ENCODE results near the gene PHLDB1. TPM values are rescaled to one million over a fixed set of nuclear protein-coding genes. Genes with fewer than 3 reads are reported as not detected.

Gene PHLDB1
- polyA plus RNA-seq, 1 donor (not counting 4 experiments of a cell fraction or from before 2014, with no cell fraction given), result 35.0 TPM

GRCh38 chr11:118663381-118663780 lies 56.0 kb downstream of the PHLDB1 start:
- no peak for FAIRE-seq

GRCh38 chr11:118663902-118664301 lies 56.5 kb downstream of the PHLDB1 start:
- TF ChIP-seq EZH2 (IDR thresholded peaks at IDR 0.05; ENCODE audit: low read length) (no peak), CTCF (optimal IDR thresholded peaks at IDR 0.05 in 1 of 3, IDR thresholded peaks at IDR 0.05 in 1 of 3, conservative IDR thresholded peaks at IDR 0.05 in 1 of 3; ENCODE audit: extremely low read depth in 1 of 3, insufficient read depth in 2 of 3, low read length in 3 of 3) (no peak)
- H3K4me1 ChIP-seq (ENCODE audit: control insufficient read depth, extremely low read depth, insufficient read depth, low read length), result peaks cover 2% of the 10 kb centered on the region
- H2AFZ ChIP-seq (ENCODE audit: control insufficient read depth, low read length), result no peak overlapping the region
- H3K4me2 ChIP-seq (ENCODE audit: control insufficient read depth, extremely low read depth, insufficient read depth, low read depth, low read length), result no peak overlapping the region
- H3K27ac ChIP-seq (ENCODE audit: control insufficient read depth, insufficient read depth, low read length), result no peak overlapping the region
- no peak overlapping the region for H3K9ac ChIP-seq (ENCODE audit: control insufficient read depth, extremely low read depth, insufficient read depth, low read length)
- H3K79me2 ChIP-seq (ENCODE audit: control insufficient read depth, insufficient read depth, low read length), result no peaks in the 10 kb centered on the region
- FAIRE-seq, result no peak
- no peaks in the 10 kb centered on the region for H3K9me3 ChIP-seq (ENCODE audit: control insufficient read depth, low read depth, low read length)
- no peak for DNase-seq (ENCODE audit: low read depth, low spot score)
- no peaks in the 10 kb centered on the region for H3K9me1 ChIP-seq (ENCODE audit: control insufficient read depth, extremely low read depth, insufficient read depth, low read length)
- no peaks in the 10 kb centered on the region for H3K36me3 ChIP-seq (ENCODE audit: control insufficient read depth in 2 of 2, extremely low read depth in 1 of 2, insufficient read depth in 2 of 2, low read length in 2 of 2)
- H3K27me3 ChIP-seq (ENCODE audit: control insufficient read depth, extremely low read depth, insufficient read depth, low read length), result no peaks in the 10 kb centered on the region
- dilution Hi-C loops (cut with MboI; ENCODE audit: extremely low pct_ligation_motif_present, low sequenced_read_pairs), result no loop called here
- no peak overlapping the region for H3K4me3 ChIP-seq (ENCODE audit: control insufficient read depth in 2 of 3, extremely low read depth in 1 of 3, insufficient read depth in 2 of 3, low read depth in 1 of 3, low read length in 3 of 3)
- H4K20me1 ChIP-seq (ENCODE audit: control insufficient read depth, extremely low read depth, insufficient read depth, low read length), result peaks cover 4% of the 10 kb centered on the region

More at GRCh38 chr11:118663381-118663780, 56.0 kb downstream of the PHLDB1 start:
- dilution Hi-C loops (cut with MboI; ENCODE audit: extremely low pct_ligation_motif_present, low sequenced_read_pairs), result no loop called here
- TF ChIP-seq EZH2 (IDR thresholded peaks at IDR 0.05; ENCODE audit: low read length) (no peak), CTCF (optimal IDR thresholded peaks at IDR 0.05 in 1 of 3, IDR thresholded peaks at IDR 0.05 in 1 of 3, conservative IDR thresholded peaks at IDR 0.05 in 1 of 3; ENCODE audit: extremely low read depth in 1 of 3, insufficient read depth in 2 of 3, low read length in 3 of 3) (no peak)
- H3K27ac ChIP-seq (ENCODE audit: control insufficient read depth, insufficient read depth, low read length), result no peak overlapping the region
- H3K4me2 ChIP-seq (ENCODE audit: control insufficient read depth, extremely low read depth, insufficient read depth, low read depth, low read length), result no peak overlapping the region
- H3K36me3 ChIP-seq (ENCODE audit: control insufficient read depth in 2 of 2, extremely low read depth in 1 of 2, insufficient read depth in 2 of 2, low read length in 2 of 2), result no peaks in the 10 kb centered on the region
- no peak overlapping the region for H2AFZ ChIP-seq (ENCODE audit: control insufficient read depth, low read length)
- no peaks in the 10 kb centered on the region for H3K9me1 ChIP-seq (ENCODE audit: control insufficient read depth, extremely low read depth, insufficient read depth, low read length)
- H3K4me1 ChIP-seq (ENCODE audit: control insufficient read depth, extremely low read depth, insufficient read depth, low read length), result peaks cover 2% of the 10 kb centered on the region
- H4K20me1 ChIP-seq (ENCODE audit: control insufficient read depth, extremely low read depth, insufficient read depth, low read length), result peaks cover 4% of the 10 kb centered on the region
- no peaks in the 10 kb centered on the region for H3K9me3 ChIP-seq (ENCODE audit: control insufficient read depth, low read depth, low read length)
- DNase-seq (ENCODE audit: low read depth, low spot score), result no peak
- no peak overlapping the region for H3K4me3 ChIP-seq (ENCODE audit: control insufficient read depth in 2 of 3, extremely low read depth in 1 of 3, insufficient read depth in 2 of 3, low read depth in 1 of 3, low read length in 3 of 3)
- H3K79me2 ChIP-seq (ENCODE audit: control insufficient read depth, insufficient read depth, low read length), result no peaks in the 10 kb centered on the region
- no peaks in the 10 kb centered on the region for H3K27me3 ChIP-seq (ENCODE audit: control insufficient read depth, extremely low read depth, insufficient read depth, low read length)
- H3K9ac ChIP-seq (ENCODE audit: control insufficient read depth, extremely low read depth, insufficient read depth, low read length), result no peak overlapping the region

Data from keratinocyte (primary cell).